Kidney epithelial cell (primary cell): ENCODE measurements around the gene GDF10. TPM values are rescaled to one million over a fixed set of nuclear protein-coding genes. Genes with fewer than 3 reads are reported as not detected.

Experiments used
- DNase-seq: peaks from one replicate; pipeline ENCODE4 v3.0.0-alpha.2; 2010; ENCODE audit warnings: low read depth
- H3K27me3 ChIP-seq: 2 replicates; pipeline ENCODE4 v1.6.0; 2011; ENCODE audit warnings: low read length; ENCODE audit not compliant: control insufficient read depth, insufficient read depth
- H3K36me3 ChIP-seq: 2 replicates; pipeline ENCODE4 v1.5.1; 2011; ENCODE audit warnings: low read length; ENCODE audit not compliant: control insufficient read depth, insufficient read depth
- H3K4me3 ChIP-seq: 2 replicates; pipeline ENCODE4 v1.5.1; 2011; ENCODE audit warnings: low read depth, mild to moderate bottlenecking, control low read depth, low read length
- CTCF ChIP-seq: IDR thresholded peaks from 2 replicates; pipeline ENCODE4 v1.5.1; 2011; ENCODE audit warnings: mild to moderate bottlenecking, moderate library complexity, low read length, control low read depth, inconsistent platforms; ENCODE audit not compliant: insufficient read depth, poor library complexity, severe bottlenecking
- total RNA-seq: library from RNA; depleted of rRNA; stranded (reverse); fragments of >200 nt; gene quantifications from 2 replicates; pipeline ENCODE4 v1.2.3, GENCODE V29; 2015

GDF10 gene
- total RNA-seq, 1 donor from 2014 or later: not detected

- DNase-seq: no peak
- peaks cover 2% of the 10 kb centered on the region for H3K27me3 ChIP-seq
- no peaks in the 10 kb centered on the region for H3K36me3 ChIP-seq
- TF ChIP-seq CTCF: no peak
- no peak overlapping the region for H3K4me3 ChIP-seq
Measured at GRCh38 chr10:47277352-47278151, 22.4 kb upstream of the GDF10 start.

- no peak for TF ChIP-seq CTCF
- Histone ChIP-seq H3K4me3 (no peak overlapping the region), H3K27me3 (peaks cover 2% of the 10 kb centered on the region), H3K36me3 (no peaks in the 10 kb centered on the region)
- no peak for DNase-seq
Measured at GRCh38 chr10:47278152-47278473, 21.9 kb upstream of the GDF10 start.

GRCh38 chr10:47278720-47279119, 21.3 kb upstream of the GDF10 start:
- Histone ChIP-seq H3K4me3 (no peak overlapping the region), H3K36me3 (no peaks in the 10 kb centered on the region), H3K27me3 (peaks cover 2% of the 10 kb centered on the region)
- DNase-seq: no peak
- no peak for TF ChIP-seq CTCF

- H3K27me3 ChIP-seq: peaks cover 2% of the 10 kb centered on the region
- no peak for TF ChIP-seq CTCF
- DNase-seq: no peak
Measured at GRCh38 chr10:47279276-47279675, 20.7 kb upstream of the GDF10 start.

GRCh38 chr10:47282005-47282656, 17.9 kb upstream of the GDF10 start:
- TF ChIP-seq CTCF: no peak
- Histone ChIP-seq H3K27me3 (peaks cover 2% of the 10 kb centered on the region), H3K4me3 (no peak overlapping the region), H3K36me3 (no peaks in the 10 kb centered on the region)
- DNase-seq: no peak

More at GRCh38 chr10:47279276-47279675, 20.7 kb upstream of the GDF10 start:
- Histone ChIP-seq H3K36me3 (no peaks in the 10 kb centered on the region), H3K4me3 (no peak overlapping the region)

- no peak for TF ChIP-seq CTCF
- Histone ChIP-seq H3K27me3 (peaks cover 2% of the 10 kb centered on the region), H3K36me3 (no peaks in the 10 kb centered on the region), H3K4me3 (no peak overlapping the region)
- DNase-seq: no peak
Measured at GRCh38 chr10:47282657-47283018, 17.4 kb upstream of the GDF10 start.
